ENCODE data around the gene LRRC42.
"Not testable (repeated sequence)": the region's sequence is repeated elsewhere in the genome, so short reads cannot be mapped to it uniquely, and the experiment has no call there.

The LRRC42 gene

DNA sequence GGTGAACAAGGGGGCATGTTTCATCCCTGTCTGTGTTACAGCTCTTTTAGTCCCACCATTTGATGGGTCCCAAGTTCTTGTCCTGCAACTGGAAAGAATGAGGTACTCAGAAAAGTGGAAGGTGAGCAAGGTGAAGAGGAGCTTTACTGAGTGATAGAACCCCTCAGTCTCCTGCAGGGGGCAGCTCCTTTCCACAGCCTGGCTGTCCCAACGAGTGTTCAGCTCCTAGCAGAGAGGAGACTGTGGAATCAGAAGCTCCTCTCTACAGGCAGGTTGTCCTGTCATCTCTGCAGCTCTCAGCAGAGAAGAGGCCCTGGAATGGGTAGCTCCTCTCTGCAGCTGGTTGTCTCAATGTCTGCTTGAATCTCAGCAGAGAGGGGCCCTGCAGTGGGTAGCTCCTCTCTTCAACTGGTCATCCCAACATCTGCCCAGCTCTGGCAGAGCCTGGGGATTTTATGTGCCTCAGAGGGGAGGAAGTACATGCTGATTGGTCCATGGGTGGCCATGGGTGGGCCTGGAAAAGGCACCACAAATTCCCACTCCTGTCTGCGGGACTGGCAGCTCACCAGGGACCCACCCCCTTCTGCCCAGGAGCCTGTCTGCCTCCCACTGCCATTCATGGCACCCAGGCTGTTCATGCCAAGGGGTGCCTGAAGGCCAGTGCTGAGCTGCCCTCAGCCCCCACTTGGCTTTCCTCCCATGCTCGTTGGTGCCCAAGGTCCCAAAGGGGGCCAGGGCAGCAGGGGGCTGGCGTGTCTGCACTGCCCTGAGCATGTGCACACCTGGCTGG is 46.1 kb downstream of the LRRC42 start:
- H3K9ac ChIP-seq: no peak overlapping the region
- peak; percentile 35; the same call in 1 of the 2 replicates for TF ChIP-seq CTCF (conservative IDR thresholded peaks at IDR 0.05; ENCODE audit: low read depth, low read length)
- H3K36me3 ChIP-seq (ENCODE audit: insufficient read depth): no peaks in the 10 kb centered on the region
- H2AFZ ChIP-seq (ENCODE audit: low read depth): no peak overlapping the region; the same call in 1 of the 2 replicates
- no peak overlapping the region for H3K4me3 ChIP-seq (IDR thresholded peaks at IDR 0.05; ENCODE audit: insufficient read depth, low read depth, low read length)
- no peak overlapping the region for H3K4me2 ChIP-seq
- peaks cover 6% of the 10 kb centered on the region for H3K4me1 ChIP-seq (ENCODE audit: low read depth, poor library complexity, severe bottlenecking)
- H3K79me2 ChIP-seq (ENCODE audit: insufficient read depth, low read depth): no peaks in the 10 kb centered on the region
- H4K20me1 ChIP-seq (ENCODE audit: insufficient read depth): no peaks in the 10 kb centered on the region
- H3K27me3 ChIP-seq (ENCODE audit: insufficient read depth, low read depth): no peaks in the 10 kb centered on the region
- no peak overlapping the region for H3K27ac ChIP-seq

DNA sequence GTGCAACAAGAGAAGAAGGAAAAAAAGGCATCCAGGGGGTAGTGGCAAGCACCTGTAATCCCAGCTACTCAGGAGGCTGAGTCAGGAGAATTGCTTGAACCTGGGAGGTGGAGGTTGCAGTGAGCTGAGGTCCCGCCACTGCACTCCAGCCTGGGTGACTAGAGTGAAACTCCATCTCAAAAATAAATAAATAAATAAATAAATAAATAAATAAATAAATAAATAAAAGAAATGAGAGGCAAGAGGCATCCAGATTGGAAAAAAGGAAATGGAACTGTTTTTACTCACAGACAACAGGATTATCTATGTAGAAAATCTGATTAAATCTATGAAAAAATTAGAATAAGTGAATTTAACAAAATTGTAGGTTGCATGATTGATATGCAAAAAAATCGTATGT is 48.4 kb downstream of the LRRC42 start:
- not testable (repeated sequence) for H3K4me1 ChIP-seq (ENCODE audit: low read depth, poor library complexity, severe bottlenecking); H4K20me1 ChIP-seq (ENCODE audit: insufficient read depth); H2AFZ ChIP-seq (ENCODE audit: low read depth); H3K9ac ChIP-seq; H3K4me2 ChIP-seq; H3K27me3 ChIP-seq (ENCODE audit: insufficient read depth, low read depth); H3K36me3 ChIP-seq (ENCODE audit: insufficient read depth); H3K79me2 ChIP-seq (ENCODE audit: insufficient read depth, low read depth); H3K27ac ChIP-seq; H3K4me3 ChIP-seq (IDR thresholded peaks at IDR 0.05; ENCODE audit: insufficient read depth, low read depth, low read length)

DNA sequence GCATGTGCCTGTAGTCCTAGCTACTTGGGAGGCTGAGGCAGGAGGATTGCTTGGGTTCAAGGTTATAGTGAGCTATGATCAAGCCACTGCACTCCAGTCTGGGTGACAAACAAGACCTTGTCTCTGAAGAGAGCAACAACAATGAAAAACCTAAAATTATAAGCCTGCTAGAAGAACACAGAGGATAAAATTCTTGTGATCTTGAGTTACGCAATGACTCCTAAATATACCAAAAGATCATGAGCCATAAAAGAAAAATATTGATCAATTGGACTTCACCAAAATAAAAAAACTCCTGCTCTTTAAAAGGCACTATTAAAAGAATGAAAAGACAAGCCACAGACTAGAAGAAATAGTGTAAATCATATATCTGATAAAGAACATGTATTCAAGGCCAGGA is 49.5 kb downstream of the LRRC42 start:
- no peak overlapping the region for H3K4me2 ChIP-seq
- no peaks in the 10 kb centered on the region for H3K36me3 ChIP-seq (ENCODE audit: insufficient read depth)
- no peaks in the 10 kb centered on the region for H4K20me1 ChIP-seq (ENCODE audit: insufficient read depth)
- no peak for TF ChIP-seq CTCF (conservative IDR thresholded peaks at IDR 0.05; ENCODE audit: low read depth, low read length)
- H3K4me3 ChIP-seq (IDR thresholded peaks at IDR 0.05; ENCODE audit: insufficient read depth, low read depth, low read length): no peak overlapping the region
- H3K79me2 ChIP-seq (ENCODE audit: insufficient read depth, low read depth): no peaks in the 10 kb centered on the region
- no peak overlapping the region for H2AFZ ChIP-seq (ENCODE audit: low read depth)
- no peaks in the 10 kb centered on the region for H3K4me1 ChIP-seq (ENCODE audit: low read depth, poor library complexity, severe bottlenecking)
- no peaks in the 10 kb centered on the region for H3K27me3 ChIP-seq (ENCODE audit: insufficient read depth, low read depth)
- H3K27ac ChIP-seq: no peak overlapping the region
- H3K9ac ChIP-seq: no peak overlapping the region

DNA sequence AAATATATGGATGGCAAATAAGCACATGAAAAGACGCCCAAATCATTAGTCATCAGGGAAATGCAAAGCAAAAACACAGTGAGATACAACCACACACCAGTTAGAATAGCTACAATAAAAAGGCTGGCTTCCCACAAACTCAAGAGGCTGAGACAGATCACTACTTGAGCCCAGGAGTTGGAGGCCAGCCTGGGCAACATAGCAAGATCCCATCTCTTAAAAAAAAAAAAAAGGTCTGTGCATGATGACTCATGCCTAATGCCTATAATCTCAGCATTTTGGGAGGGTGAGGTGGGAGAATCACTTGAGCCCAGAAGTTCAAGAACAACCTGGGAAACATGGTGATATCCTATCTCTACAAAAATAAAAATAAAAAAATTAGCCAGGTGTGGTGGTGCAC is 52.1 kb downstream of the LRRC42 start:
- no peaks in the 10 kb centered on the region for H3K36me3 ChIP-seq (ENCODE audit: insufficient read depth)
- no peak overlapping the region for H3K9ac ChIP-seq
- no peaks in the 10 kb centered on the region for H3K4me1 ChIP-seq (ENCODE audit: low read depth, poor library complexity, severe bottlenecking)
- H3K4me3 ChIP-seq (IDR thresholded peaks at IDR 0.05; ENCODE audit: insufficient read depth, low read depth, low read length): no peak overlapping the region
- no peak for TF ChIP-seq CTCF (conservative IDR thresholded peaks at IDR 0.05; ENCODE audit: low read depth, low read length)
- no peak overlapping the region for H2AFZ ChIP-seq (ENCODE audit: low read depth)
- H4K20me1 ChIP-seq (ENCODE audit: insufficient read depth): no peaks in the 10 kb centered on the region
- no peak overlapping the region for H3K27ac ChIP-seq
- no peaks in the 10 kb centered on the region; the same call in 1 of the 2 replicates for H3K27me3 ChIP-seq (ENCODE audit: insufficient read depth, low read depth)
- H3K79me2 ChIP-seq (ENCODE audit: insufficient read depth, low read depth): no peaks in the 10 kb centered on the region
- H3K4me2 ChIP-seq: no peak overlapping the region

- no peak overlapping the region for H2AFZ ChIP-seq (ENCODE audit: low read depth)
- no peak overlapping the region for H3K4me3 ChIP-seq (IDR thresholded peaks at IDR 0.05; ENCODE audit: insufficient read depth, low read depth, low read length)
- no peak overlapping the region for H3K9ac ChIP-seq
These were observed 53.8 kb downstream of the LRRC42 start for GRCh38 chr1:53999920-54000319.

More at GRCh38 chr1:53999920-54000319, 53.8 kb downstream of the LRRC42 start:
- TF ChIP-seq CTCF (conservative IDR thresholded peaks at IDR 0.05; ENCODE audit: low read depth, low read length): no peak
- H3K4me1 ChIP-seq (ENCODE audit: low read depth, poor library complexity, severe bottlenecking): no peaks in the 10 kb centered on the region
- H3K27me3 ChIP-seq (ENCODE audit: insufficient read depth, low read depth): no peaks in the 10 kb centered on the region; the same call in 1 of the 2 replicates
- no peaks in the 10 kb centered on the region for H3K36me3 ChIP-seq (ENCODE audit: insufficient read depth)
- no peaks in the 10 kb centered on the region for H3K79me2 ChIP-seq (ENCODE audit: insufficient read depth, low read depth)
- H3K27ac ChIP-seq: no peak overlapping the region
- H3K4me2 ChIP-seq: no peak overlapping the region
- no peaks in the 10 kb centered on the region for H4K20me1 ChIP-seq (ENCODE audit: insufficient read depth)
